ENCODE data around the gene S100A13. TPM values are rescaled to one million over a fixed set of nuclear protein-coding genes. Genes with fewer than 3 reads are reported as not detected.
"Not testable (repeated sequence)": the region's sequence is repeated elsewhere in the genome, so short reads cannot be mapped to it uniquely, and the experiment has no call there.

The S100A13 gene
- 100 to 1,000 TPM in 1 of 2 donors, 10 to 100 TPM in 1; 30.5 to 141 TPM for total RNA-seq
- 10 to 100 TPM; 42.0 to 58.3 TPM for polyA plus RNA-seq (ENCODE audit: insufficient read length in 2 of 2)
- long read RNA-seq, donor 1, partial matches to known transcripts, result 71 of 79 reads
- long read RNA-seq, donor 1, other reads (novel, unspliced or antisense), result 0 of 79 reads
- long read RNA-seq, donor 2, partial matches to known transcripts, result 18 of 19 reads
- long read RNA-seq, donor 2, other reads (novel, unspliced or antisense), result 0 of 19 reads
- long read RNA-seq, donor 3, partial matches to known transcripts, result 30 of 35 reads
- long read RNA-seq, donor 3, other reads (novel, unspliced or antisense), result 0 of 35 reads
- long read RNA-seq, donor 4, partial matches to known transcripts, result 227 of 231 reads
- long read RNA-seq, donor 4, other reads (novel, unspliced or antisense), result 0 of 231 reads

- Histone ChIP-seq H3K9me3 (ENCODE audit: control insufficient read depth, insufficient read depth, low read length) (no peaks in the 10 kb centered on the region), H3K4me1 (ENCODE audit: control insufficient read depth, insufficient read depth, low read length) (peaks cover 42% of the 10 kb centered on the region), H3K4me3 (ENCODE audit: low read depth, low read length) (peak within 1 kb of the TSS; percentile 40), H3K36me3 (ENCODE audit: control insufficient read depth, insufficient read depth, low read length) (no peaks in the 10 kb centered on the region), H3K27me3 (ENCODE audit: control insufficient read depth, insufficient read depth, low read length) (no peaks in the 10 kb centered on the region), H3K27ac (ENCODE audit: low read depth, low read length) (peak within 1 kb of the TSS; percentile 75)
- peak in 2 of 6 donors; percentile 72 to 78 for DNase-seq (ENCODE audit: low read depth in 4 of 6, low spot score in 6 of 6)
- 9% methylated on average over 20 of the region's 28 CpGs for WGBS (ENCODE audit: insufficient coverage)
These were observed at the start of gene S100A13 for GRCh38 chr1:153626904-153627714. S100A13 (minus strand) TSS chr1:153627505; CDS start chr1:153626472, 1,033 bp downstream.

- no CpG with 5 or more reads among the region's 2 CpGs for WGBS (ENCODE audit: insufficient coverage)
These were observed 46.2 kb upstream of the S100A13 start for GRCh38 chr1:153673511-153673910.

GRCh38 chr1:153671628-153672353 lies 44.5 kb upstream of the S100A13 start:
- Histone ChIP-seq H3K36me3 (ENCODE audit: control insufficient read depth, insufficient read depth, low read length) (peaks cover 24% of the 10 kb centered on the region), H3K27ac (ENCODE audit: low read depth, low read length) (peak overlapping the region; percentile 85), H3K4me1 (ENCODE audit: control insufficient read depth, insufficient read depth, low read length) (peaks cover 22% of the 10 kb centered on the region), H3K4me3 (ENCODE audit: low read depth, low read length) (peak overlapping the region; percentile 96)
- H3K9me3 ChIP-seq (ENCODE audit: control insufficient read depth, insufficient read depth, low read length); DNase-seq (ENCODE audit: low read depth in 4 of 6, low spot score in 6 of 6); H3K27me3 ChIP-seq (ENCODE audit: control insufficient read depth, insufficient read depth, low read length): not testable (repeated sequence)
- WGBS (ENCODE audit: insufficient coverage), result 18% methylated on average over 12 of the region's 28 CpGs

More at GRCh38 chr1:153673511-153673910, 46.2 kb upstream of the S100A13 start:
- peaks cover 30% of the 10 kb centered on the region for H3K4me1 ChIP-seq (ENCODE audit: control insufficient read depth, insufficient read depth, low read length)
- H3K36me3 ChIP-seq (ENCODE audit: control insufficient read depth, insufficient read depth, low read length), result peaks cover 13% of the 10 kb centered on the region
- peaks cover 8% of the 10 kb centered on the region for H3K27me3 ChIP-seq (ENCODE audit: control insufficient read depth, insufficient read depth, low read length)
- no peak overlapping the region for H3K27ac ChIP-seq (ENCODE audit: low read depth, low read length)
- H3K9me3 ChIP-seq (ENCODE audit: control insufficient read depth, insufficient read depth, low read length), result no peaks in the 10 kb centered on the region
- DNase-seq (ENCODE audit: low read depth in 4 of 6, low spot score in 6 of 6), result no peak
- no peak overlapping the region for H3K4me3 ChIP-seq (ENCODE audit: low read depth, low read length)

- H3K36me3 ChIP-seq (ENCODE audit: control insufficient read depth, insufficient read depth, low read length), result peaks cover 32% of the 10 kb centered on the region
- peak; percentile 96 to 100 (median 98) for DNase-seq (ENCODE audit: low read depth in 4 of 6, low spot score in 6 of 6)
- peak within 1 kb of the TSS; percentile 85 for H3K27ac ChIP-seq (ENCODE audit: low read depth, low read length)
- peak within 1 kb of the TSS; percentile 96 for H3K4me3 ChIP-seq (ENCODE audit: low read depth, low read length)
- no peaks in the 10 kb centered on the region for H3K27me3 ChIP-seq (ENCODE audit: control insufficient read depth, insufficient read depth, low read length)
- 0% methylated on average over 20 of the region's 35 CpGs for WGBS (ENCODE audit: insufficient coverage)
- H3K4me1 ChIP-seq (ENCODE audit: control insufficient read depth, insufficient read depth, low read length), result peaks cover 22% of the 10 kb centered on the region
- H3K9me3 ChIP-seq (ENCODE audit: control insufficient read depth, insufficient read depth, low read length), result no peaks in the 10 kb centered on the region
These were observed 43.7 kb upstream of the S100A13 start, which contains the start of gene ILF2 for GRCh38 chr1:153670859-153671627. ILF2 (minus strand) TSS chr1:153670993; CDS start chr1:153670922, 71 bp downstream.

DNA sequence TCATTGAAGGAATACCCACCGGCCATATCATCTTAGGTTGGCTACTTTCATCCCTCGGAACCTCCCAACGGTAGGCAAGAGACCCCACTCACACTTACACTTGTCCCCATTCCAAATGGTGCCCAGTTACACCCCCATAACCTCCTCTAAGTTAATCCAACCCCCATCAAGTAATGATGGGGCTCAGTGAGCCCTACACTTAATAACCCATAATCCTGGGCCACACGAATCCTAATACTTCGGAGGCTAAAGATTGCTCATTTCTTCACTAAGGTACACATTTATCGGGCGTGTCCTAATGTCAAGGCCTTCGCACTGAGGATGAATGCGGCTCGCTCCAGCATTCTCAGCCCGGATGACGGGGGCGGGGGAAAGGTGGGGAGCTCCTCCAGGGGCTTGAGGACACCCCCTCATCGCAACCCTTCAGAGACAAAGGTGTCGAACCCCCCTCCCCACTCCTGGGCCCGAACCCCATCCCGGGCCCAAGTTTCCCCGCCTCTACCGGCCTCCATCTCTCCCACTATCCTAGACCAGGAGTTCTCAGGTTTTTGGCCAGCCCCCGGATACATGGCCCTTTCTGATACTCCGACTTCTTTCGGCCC lies 43.1 kb upstream of the S100A13 start:
- Histone ChIP-seq H3K36me3 (ENCODE audit: control insufficient read depth, insufficient read depth, low read length) (peaks cover 39% of the 10 kb centered on the region), H3K4me3 (ENCODE audit: low read depth, low read length) (peak overlapping the region; percentile 96), H3K27ac (ENCODE audit: low read depth, low read length) (peak overlapping the region; percentile 80), H3K9me3 (ENCODE audit: control insufficient read depth, insufficient read depth, low read length) (no peaks in the 10 kb centered on the region), H3K4me1 (ENCODE audit: control insufficient read depth, insufficient read depth, low read length) (peaks cover 22% of the 10 kb centered on the region), H3K27me3 (ENCODE audit: control insufficient read depth, insufficient read depth, low read length) (no peaks in the 10 kb centered on the region)
- no peak for DNase-seq (ENCODE audit: low read depth in 4 of 6, low spot score in 6 of 6)
- 2% methylated on average over 22 of the region's 22 CpGs for WGBS (ENCODE audit: insufficient coverage)

DNA sequence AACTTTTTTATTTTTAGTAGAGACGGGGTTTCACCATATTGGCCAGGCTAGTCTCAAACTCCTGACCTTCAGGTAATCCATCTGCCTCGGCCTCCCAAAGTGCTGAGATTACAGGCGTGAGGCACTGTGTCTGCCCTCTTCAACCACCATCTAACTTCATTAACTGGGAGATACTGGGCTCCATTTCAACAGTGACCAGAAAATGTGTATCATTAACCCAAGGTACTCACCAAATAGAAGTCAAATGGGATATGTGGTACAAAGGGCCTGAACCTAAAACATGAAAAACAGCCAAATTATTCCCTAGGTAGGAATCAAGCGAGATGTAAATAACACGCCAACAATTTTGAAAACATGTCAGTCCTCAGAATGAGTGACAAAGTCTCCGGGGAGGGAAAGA lies 42.3 kb upstream of the S100A13 start:
- no peaks in the 10 kb centered on the region for H3K9me3 ChIP-seq (ENCODE audit: control insufficient read depth, insufficient read depth, low read length)
- H3K4me1 ChIP-seq (ENCODE audit: control insufficient read depth, insufficient read depth, low read length), result peaks cover 22% of the 10 kb centered on the region
- H3K36me3 ChIP-seq (ENCODE audit: control insufficient read depth, insufficient read depth, low read length), result peaks cover 43% of the 10 kb centered on the region
- H3K27ac ChIP-seq (ENCODE audit: low read depth, low read length), result no peak overlapping the region
- peak overlapping the region; percentile 96 for H3K4me3 ChIP-seq (ENCODE audit: low read depth, low read length)
- H3K27me3 ChIP-seq (ENCODE audit: control insufficient read depth, insufficient read depth, low read length), result no peaks in the 10 kb centered on the region
- 62% methylated on average over 2 of the region's 6 CpGs for WGBS (ENCODE audit: insufficient coverage)
- no peak for DNase-seq (ENCODE audit: low read depth in 4 of 6, low spot score in 6 of 6)

DNA sequence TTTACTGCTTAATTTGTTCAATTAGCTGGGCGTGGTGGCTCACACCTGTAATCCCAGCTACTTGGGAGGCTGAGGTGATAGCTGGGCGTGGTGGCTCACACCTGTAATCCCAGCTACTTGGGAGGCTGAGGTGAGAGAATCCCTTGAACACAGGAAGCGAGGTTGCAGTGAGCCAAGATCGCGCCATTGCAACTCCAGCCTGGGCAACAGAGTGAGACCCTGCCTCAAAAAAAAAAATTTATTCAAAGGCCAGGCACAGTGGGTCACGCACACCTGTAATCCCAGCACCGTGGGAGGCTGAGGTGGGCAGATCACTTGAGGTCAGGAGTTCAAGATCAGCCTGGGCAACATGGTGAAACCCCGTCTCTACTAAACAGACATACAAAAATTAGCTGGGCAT lies 41.4 kb upstream of the S100A13 start:
- Histone ChIP-seq H3K36me3 (ENCODE audit: control insufficient read depth, insufficient read depth, low read length) (peaks cover 52% of the 10 kb centered on the region), H3K4me1 (ENCODE audit: control insufficient read depth, insufficient read depth, low read length) (peaks cover 22% of the 10 kb centered on the region)
- not testable (repeated sequence) for DNase-seq (ENCODE audit: low read depth in 4 of 6, low spot score in 6 of 6); H3K27me3 ChIP-seq (ENCODE audit: control insufficient read depth, insufficient read depth, low read length); H3K9me3 ChIP-seq (ENCODE audit: control insufficient read depth, insufficient read depth, low read length); H3K4me3 ChIP-seq (ENCODE audit: low read depth, low read length); H3K27ac ChIP-seq (ENCODE audit: low read depth, low read length)
- 95% methylated on average over 7 of the region's 8 CpGs for WGBS (ENCODE audit: insufficient coverage)

GRCh38 chr1:153667439-153667838 lies 40.1 kb upstream of the S100A13 start:
- peaks cover 60% of the 10 kb centered on the region for H3K36me3 ChIP-seq (ENCODE audit: control insufficient read depth, insufficient read depth, low read length)
- no peaks in the 10 kb centered on the region for H3K27me3 ChIP-seq (ENCODE audit: control insufficient read depth, insufficient read depth, low read length)
- WGBS (ENCODE audit: insufficient coverage), result 80% methylated on average over 2 of the region's 4 CpGs
- no peaks in the 10 kb centered on the region for H3K9me3 ChIP-seq (ENCODE audit: control insufficient read depth, insufficient read depth, low read length)
- H3K27ac ChIP-seq (ENCODE audit: low read depth, low read length), result no peak overlapping the region
- peaks cover 22% of the 10 kb centered on the region for H3K4me1 ChIP-seq (ENCODE audit: control insufficient read depth, insufficient read depth, low read length)
- DNase-seq (ENCODE audit: low read depth in 4 of 6, low spot score in 6 of 6), result no peak
- no peak overlapping the region for H3K4me3 ChIP-seq (ENCODE audit: low read depth, low read length)
